8988T (cell line): ENCODE measurements around the gene NFIA.
"Not testable (repeated sequence)": the region's sequence is repeated elsewhere in the genome, so short reads cannot be mapped to it uniquely, and the experiment has no call there.

Experiments used
- DNase-seq: peaks from one replicate; pipeline ENCODE4 v3.0.0; 2011

The NFIA gene

GRCh38 chr1:61109158-61109557 lies 26.8 kb downstream of the NFIA start:
- DNase-seq, result no peak

GRCh38 chr1:61109910-61110309 lies 27.5 kb downstream of the NFIA start:
- no peak for DNase-seq

- DNase-seq, result no peak
Observed at GRCh38 chr1:61110554-61110953, 28.2 kb downstream of the NFIA start.

GRCh38 chr1:61111084-61112004 lies 29.0 kb downstream of the NFIA start:
- DNase-seq, result no peak

GRCh38 chr1:61114178-61114870 lies 32.0 kb downstream of the NFIA start:
- DNase-seq, result no peak

- DNase-seq, result no peak
Observed at GRCh38 chr1:61115436-61115835, 33.1 kb downstream of the NFIA start.

- DNase-seq, result no peak
Observed at GRCh38 chr1:61116421-61116820, 34.1 kb downstream of the NFIA start.

GRCh38 chr1:61117283-61117682 lies 34.9 kb downstream of the NFIA start:
- no peak for DNase-seq

- DNase-seq, result no peak
Observed at GRCh38 chr1:61119085-61119484, 36.7 kb downstream of the NFIA start.

GRCh38 chr1:61120246-61120840 lies 38.0 kb downstream of the NFIA start:
- DNase-seq, result no peak

- no peak for DNase-seq
Observed at GRCh38 chr1:61120998-61121397, 38.6 kb downstream of the NFIA start.

GRCh38 chr1:61121631-61122030 lies 39.3 kb downstream of the NFIA start:
- DNase-seq, result no peak

GRCh38 chr1:61122389-61122788 lies 40.0 kb downstream of the NFIA start:
- DNase-seq, result no peak

GRCh38 chr1:61123326-61123725 lies 41.0 kb downstream of the NFIA start:
- no peak for DNase-seq

- no peak for DNase-seq
Observed at GRCh38 chr1:61124078-61124477, 41.7 kb downstream of the NFIA start.

GRCh38 chr1:61124696-61125095 lies 42.3 kb downstream of the NFIA start:
- no peak for DNase-seq

- DNase-seq, result no peak
Observed at GRCh38 chr1:61125263-61125662, 42.9 kb downstream of the NFIA start.

GRCh38 chr1:61125895-61126294 lies 43.5 kb downstream of the NFIA start:
- DNase-seq, result no peak

GRCh38 chr1:61126843-61127242 lies 44.5 kb downstream of the NFIA start:
- not testable (repeated sequence) for DNase-seq

GRCh38 chr1:61130338-61131000 lies 48.1 kb downstream of the NFIA start:
- DNase-seq, result no peak

- no peak for DNase-seq
Observed at GRCh38 chr1:61131248-61131647, 48.9 kb downstream of the NFIA start.

- no peak for DNase-seq
Observed at GRCh38 chr1:61131716-61132115, 49.4 kb downstream of the NFIA start.

- no peak for DNase-seq
Observed at GRCh38 chr1:61132176-61132638, 49.8 kb downstream of the NFIA start.
